Erythroblast (primary cell): ENCODE measurements around the gene PXYLP1.

Experiments
- GATA1 ChIP-seq: IDR thresholded peaks from 2 replicates; pipeline ENCODE4 v1.6.1; 2011; ENCODE audit warnings: low read depth, mild to moderate bottlenecking, control low read depth, low read length, moderate library complexity
- POLR2A ChIP-seq: IDR thresholded peaks from 2 replicates; pipeline ENCODE4 v1.6.1; 2011; ENCODE audit warnings: mild to moderate bottlenecking, low read length

- TF ChIP-seq POLR2A (no peak), GATA1 (no peak)
Observed at GRCh38 chr3:141233457-141234161, 2.0 kb downstream of the PXYLP1 start.
